ENCODE measurements around the gene TRIP11. TPM values are rescaled to one million over a fixed set of nuclear protein-coding genes. Genes with fewer than 3 reads are reported as not detected.
A peak's percentile ranks its signal among the peaks of the same experiment; 100 is the strongest.

The TRIP11 gene
- total and polyA plus RNA-seq, 8 donors: 3.5 to 135 (median 30.9) TPM

GRCh38 chr14:91968280-91968679, 71.6 kb downstream of the TRIP11 start:
- Histone ChIP-seq H3K27ac (no peak overlapping the region), H3K4me1 (peaks cover 0 to 11% (median 3%) of the 10 kb centered on the region in 4 donors), H3K36me3 (peaks cover 10 to 66% (median 62%) of the 10 kb centered on the region in 4 donors), H3K4me3 (no peak overlapping the region), H3K27me3 (no peaks in the 10 kb centered on the region), H3K9me3 (no peaks in the 10 kb centered on the region)
- intact Hi-C loops (cut with DNase I; ENCODE audit: low total_unique reads): no loop called here
- 30 to 60% (median 45%) methylated on average over 6 of the region's 6 CpGs for whole genome bisulfite sequencing, 5 donors
- peak in 1 of 2 donors; percentile 34 for DNase-seq
- peak in 1 of 3 donors; percentile 23 for TF ChIP-seq POLR2AphosphoS5 (IDR thresholded peaks at IDR 0.05)
- no peak for TF ChIP-seq EP300 (IDR thresholded peaks at IDR 0.05)
- no peak for TF ChIP-seq POLR2A (IDR thresholded peaks at IDR 0.05)

- no peak for DNase-seq
- H3K36me3 ChIP-seq: peaks cover 6 to 30% (median 27%) of the 10 kb centered on the region in 4 donors
- intact Hi-C loops (cut with DNase I; ENCODE audit: low total_unique reads): no loop called here
- TF ChIP-seq POLR2AphosphoS5 (IDR thresholded peaks at IDR 0.05) (no peak), CTCF (IDR thresholded peaks at IDR 0.05) (no peak), EP300 (IDR thresholded peaks at IDR 0.05) (no peak), POLR2A (IDR thresholded peaks at IDR 0.05) (no peak)
- no peak overlapping the region for H3K27ac ChIP-seq
- H3K4me1 ChIP-seq: peaks cover 0 to 6% (median 2%) of the 10 kb centered on the region in 4 donors
- H3K4me3 ChIP-seq: no peak overlapping the region
- WGBS, 5 donors: 32 to 76% (median 36%) methylated on average over 4 of the region's 4 CpGs
- no peaks in the 10 kb centered on the region for H3K9me3 ChIP-seq
- H3K27me3 ChIP-seq: no peaks in the 10 kb centered on the region
Measured at GRCh38 chr14:91964724-91965123, 75.1 kb downstream of the TRIP11 start.

GRCh38 chr14:91964011-91964410, 75.8 kb downstream of the TRIP11 start:
- H3K27ac ChIP-seq: no peak overlapping the region
- H3K9me3 ChIP-seq: no peaks in the 10 kb centered on the region
- no peak overlapping the region for H3K4me3 ChIP-seq
- H3K27me3 ChIP-seq: no peaks in the 10 kb centered on the region
- intact Hi-C loops (cut with DNase I; ENCODE audit: low total_unique reads): no loop called here
- peaks cover 0 to 23% (median 20%) of the 10 kb centered on the region in 4 donors for H3K36me3 ChIP-seq
- peaks cover 0 to 6% (median 2%) of the 10 kb centered on the region in 4 donors for H3K4me1 ChIP-seq
- WGBS, 5 donors: 18 to 44% (median 32%) methylated on average over 1 of the region's 1 CpG
- TF ChIP-seq POLR2A (IDR thresholded peaks at IDR 0.05): no peak
- TF ChIP-seq POLR2AphosphoS5 (IDR thresholded peaks at IDR 0.05): no peak
- no peak for TF ChIP-seq EP300 (IDR thresholded peaks at IDR 0.05)
- no peak for TF ChIP-seq CTCF (IDR thresholded peaks at IDR 0.05)
- no peak for DNase-seq

- no peak for DNase-seq
- Histone ChIP-seq H3K4me1 (peaks cover 0 to 6% (median 2%) of the 10 kb centered on the region in 4 donors), H3K27ac (no peak overlapping the region), H3K4me3 (no peak overlapping the region), H3K36me3 (peaks cover 0 to 18% (median 15%) of the 10 kb centered on the region in 4 donors), H3K9me3 (no peaks in the 10 kb centered on the region), H3K27me3 (no peaks in the 10 kb centered on the region)
- intact Hi-C loops (cut with DNase I; ENCODE audit: low total_unique reads): no loop called here
- WGBS, 5 donors: 63 to 77% (median 70%) methylated on average over 6 of the region's 6 CpGs
- TF ChIP-seq POLR2AphosphoS5 (IDR thresholded peaks at IDR 0.05) (peak in 1 of 3 donors; percentile 50), CTCF (IDR thresholded peaks at IDR 0.05) (no peak), EP300 (IDR thresholded peaks at IDR 0.05) (no peak), POLR2A (IDR thresholded peaks at IDR 0.05) (no peak)
Measured at GRCh38 chr14:91963465-91963864, 76.4 kb downstream of the TRIP11 start.
